CD4-positive, alpha-beta T cell treated with Interleukin-4 for 4 hours (primary cell): Measurements from ENCODE around the gene MFSD12.

Source experiments
- DNase-seq: peaks from one replicate; pipeline ENCODE4 v3.0.0-alpha.2; 2020

The MFSD12 gene

DNA sequence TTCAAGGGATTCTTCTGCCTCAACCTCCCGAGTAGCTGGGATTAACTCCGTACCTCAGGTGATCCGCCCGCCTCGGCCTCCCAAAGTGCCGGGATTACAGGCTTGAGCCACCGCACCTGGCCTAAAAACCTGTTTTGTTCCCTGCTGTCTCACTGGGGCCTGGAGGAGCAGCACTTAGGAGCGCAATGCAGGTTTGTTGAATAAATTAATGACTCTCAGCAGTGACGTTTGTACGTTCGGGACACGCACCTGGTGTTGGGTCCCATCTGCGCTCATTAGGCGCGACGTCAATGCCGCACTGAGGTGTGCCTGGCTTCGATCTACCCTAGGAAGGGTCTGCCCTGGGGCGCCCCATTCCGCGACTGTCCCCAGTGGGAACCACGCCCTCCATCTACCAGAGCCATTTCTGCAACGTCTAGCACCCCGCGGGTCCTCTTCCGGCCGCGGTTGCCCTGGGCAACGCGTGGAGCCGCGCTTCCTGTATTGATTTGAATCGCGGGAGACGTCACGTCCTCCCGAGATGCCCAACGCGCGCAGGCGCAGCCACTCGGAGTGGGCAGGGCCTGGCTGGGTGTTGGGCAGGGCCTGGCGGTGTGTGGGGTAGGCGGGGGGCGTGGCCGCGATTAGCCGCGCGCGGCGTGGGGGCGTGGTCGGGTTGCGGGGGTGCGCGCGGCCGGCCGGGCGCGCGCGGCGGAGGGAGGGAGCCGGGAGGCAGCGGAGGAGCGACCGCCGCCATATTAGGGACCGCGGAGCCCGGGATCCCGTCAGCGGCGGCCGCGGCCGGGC, 51.6 kb downstream of the MFSD12 start, which contains the start of gene FZR1:
TSS of gene FZR1 (plus strand) at position 714 of the 786 bp plus-strand sequence. CDS start 16,679 bp downstream, outside the sequence.
- DNase-seq, result peak; percentile 99

DNA sequence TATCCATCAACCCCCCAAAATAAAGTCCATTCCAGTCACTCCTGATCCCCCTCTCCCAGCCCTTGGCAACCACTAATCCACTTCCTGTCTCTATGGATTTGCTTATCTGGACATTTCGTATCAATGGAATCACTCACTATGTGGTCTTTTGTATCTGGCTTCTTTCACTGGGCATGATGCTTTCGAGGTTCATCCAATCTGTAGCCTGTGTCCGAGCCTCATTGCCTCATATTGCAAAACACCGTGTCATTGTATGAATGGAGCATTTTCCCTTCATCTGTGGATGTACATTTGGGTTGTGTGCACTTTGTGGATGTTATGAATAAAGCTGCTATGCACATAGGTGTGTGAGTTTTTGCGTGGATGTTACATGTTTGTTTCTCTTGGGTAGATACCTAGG, 52.7 kb downstream of the MFSD12 start:
- DNase-seq, result no peak

DNA sequence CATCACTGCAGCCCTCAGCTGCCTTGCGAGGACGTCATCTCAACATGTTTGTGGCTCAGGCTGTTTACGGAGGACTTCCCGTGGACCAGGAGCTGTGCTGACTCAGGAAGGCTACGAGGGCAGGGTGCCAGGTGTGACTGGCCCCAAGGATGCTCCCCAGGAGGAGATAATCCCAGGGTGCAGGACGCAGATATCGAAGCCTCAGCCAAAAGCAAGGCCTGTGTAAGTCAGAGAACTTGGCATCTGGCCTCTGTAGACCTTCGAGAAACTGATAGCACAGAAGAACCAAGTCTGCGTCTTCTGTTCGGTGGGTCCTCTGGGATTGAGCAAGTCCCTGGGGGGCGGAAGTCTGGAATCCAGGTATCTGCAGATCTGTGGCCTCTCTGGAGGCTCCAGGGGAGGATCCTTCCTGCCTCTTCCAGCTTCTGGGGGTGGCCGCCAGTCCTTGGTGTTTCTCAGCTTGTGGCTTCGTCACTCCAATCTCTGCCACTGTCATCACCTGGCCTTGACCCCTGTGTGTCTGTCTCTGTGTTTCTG, 54.3 kb downstream of the MFSD12 start:
- DNase-seq, result no peak

DNA sequence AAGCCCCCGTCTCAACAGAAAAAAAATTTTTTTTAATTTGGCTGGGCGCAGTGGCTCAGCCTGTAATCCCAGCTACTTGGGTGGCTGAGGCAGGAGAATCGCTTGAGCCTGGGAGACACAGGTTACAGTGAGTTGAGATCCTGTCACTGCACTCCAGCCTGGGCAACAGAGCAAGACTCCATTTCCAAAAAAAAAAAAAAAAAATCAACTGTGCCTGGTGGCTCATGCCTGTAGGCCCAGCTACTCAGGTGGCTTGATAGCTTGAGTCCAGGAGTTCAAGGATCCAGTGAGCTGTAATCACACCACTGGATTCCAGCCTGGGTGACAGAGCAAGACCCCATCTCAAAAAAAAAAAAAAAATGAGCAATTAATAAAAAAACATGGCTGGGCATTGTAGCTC, 55.6 kb downstream of the MFSD12 start:
- no peak for DNase-seq

DNA sequence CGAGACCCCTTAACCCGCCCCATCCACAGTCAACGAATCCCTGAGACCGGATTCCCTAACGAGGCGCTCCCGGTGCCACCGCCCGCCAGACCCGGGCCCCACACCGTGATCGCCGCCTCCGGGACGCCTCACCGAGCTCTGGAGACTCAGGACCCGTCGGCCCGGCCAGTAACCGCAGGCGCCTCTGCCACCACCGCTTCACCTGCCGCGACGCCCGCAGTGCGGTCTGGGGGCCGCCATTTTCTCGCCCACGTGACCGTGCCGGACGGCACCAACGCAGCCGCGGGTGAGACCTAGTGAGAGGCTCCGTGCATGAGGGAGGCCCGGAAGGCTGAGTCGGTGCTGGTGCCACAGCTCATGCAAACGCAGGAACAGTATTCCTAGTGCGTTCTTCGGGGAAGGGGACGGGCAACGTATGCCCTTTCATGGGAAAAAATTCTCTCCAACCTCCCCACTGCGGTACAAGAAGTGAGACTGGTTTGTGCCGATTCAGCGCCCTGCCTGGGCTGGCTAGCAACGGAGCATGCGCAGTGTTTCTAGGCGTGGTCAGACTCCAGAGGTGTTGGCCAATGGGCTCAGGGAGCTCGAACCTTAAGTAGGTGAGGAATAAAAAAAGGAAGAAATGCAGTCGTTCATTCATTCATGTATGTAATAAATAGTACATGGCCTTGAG, 56.8 kb downstream of the MFSD12 start, which contains the start of gene DOHH:
TSS of gene DOHH (minus strand) at position 246 of the 673 bp plus-strand sequence. CDS start 3,860 bp downstream, outside the sequence.
- peak; percentile 97 for DNase-seq

DNA sequence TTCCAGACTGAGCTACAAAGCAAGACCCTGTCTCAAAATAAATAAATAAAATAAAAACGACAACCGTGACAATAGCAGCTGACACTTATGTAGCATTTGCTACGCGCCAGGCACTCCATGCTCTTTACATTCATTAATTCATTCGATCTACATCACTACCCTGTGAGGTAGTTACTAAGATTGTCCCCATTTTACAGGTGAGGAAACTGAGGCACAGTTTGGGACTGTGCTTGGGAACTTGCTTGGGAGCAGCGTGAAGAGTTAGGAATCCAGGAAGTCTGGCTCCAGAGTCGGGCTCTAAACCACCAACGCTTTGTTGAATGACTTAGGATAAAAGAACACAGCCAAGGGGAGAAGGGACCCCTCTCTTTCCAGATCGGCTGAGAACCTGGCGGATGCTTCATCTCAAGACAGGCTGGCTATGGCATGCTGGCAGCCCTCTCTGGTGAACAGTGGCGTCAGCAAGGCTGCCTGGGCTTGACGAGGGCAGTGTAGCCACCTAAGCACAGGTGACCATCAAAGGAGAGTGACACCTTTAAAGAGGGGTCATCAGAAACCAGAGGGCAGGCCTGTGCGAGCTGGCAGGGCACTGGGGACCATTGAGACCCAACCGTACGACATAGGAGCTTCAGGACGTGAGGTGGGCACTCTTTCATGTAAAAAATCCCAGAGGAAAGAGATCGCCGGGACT, 57.5 kb downstream of the MFSD12 start:
- DNase-seq, result no peak

DNA sequence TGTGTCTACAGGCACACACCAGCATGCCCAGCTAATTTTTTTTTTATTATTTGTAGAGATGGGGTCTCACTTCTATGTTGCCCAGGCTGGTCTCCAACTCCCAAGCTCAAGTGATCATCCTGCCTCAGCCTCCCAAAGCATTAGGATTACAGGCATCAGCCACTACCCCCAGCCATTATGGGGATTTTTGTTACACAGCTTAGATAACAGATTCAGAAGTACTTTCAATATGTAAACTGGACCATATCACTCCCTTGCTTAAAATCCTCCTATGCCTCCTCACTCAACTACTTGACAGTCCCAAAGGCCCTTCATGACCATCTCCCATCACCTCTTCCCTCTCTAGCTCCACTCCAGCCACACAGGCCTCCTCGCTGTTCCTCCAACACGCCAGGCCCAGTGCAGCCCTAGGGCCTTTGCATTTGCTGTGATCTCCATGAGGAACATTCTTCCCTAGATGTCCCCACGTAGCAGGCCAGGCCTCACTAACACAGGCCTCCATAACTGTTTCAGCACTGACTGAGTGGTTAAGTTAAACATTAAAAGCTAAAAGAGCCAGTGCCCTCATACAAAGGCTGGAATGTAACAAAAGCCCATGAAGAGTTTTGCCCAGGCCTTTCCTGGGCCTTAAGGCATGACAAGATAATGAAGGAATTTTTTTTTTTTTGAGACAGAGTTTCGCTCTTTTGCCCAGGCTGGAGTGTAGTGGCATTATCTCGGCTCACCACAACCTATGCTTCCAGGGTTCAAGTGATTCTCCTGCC, 59.4 kb downstream of the MFSD12 start:
- DNase-seq, result no peak

DNA sequence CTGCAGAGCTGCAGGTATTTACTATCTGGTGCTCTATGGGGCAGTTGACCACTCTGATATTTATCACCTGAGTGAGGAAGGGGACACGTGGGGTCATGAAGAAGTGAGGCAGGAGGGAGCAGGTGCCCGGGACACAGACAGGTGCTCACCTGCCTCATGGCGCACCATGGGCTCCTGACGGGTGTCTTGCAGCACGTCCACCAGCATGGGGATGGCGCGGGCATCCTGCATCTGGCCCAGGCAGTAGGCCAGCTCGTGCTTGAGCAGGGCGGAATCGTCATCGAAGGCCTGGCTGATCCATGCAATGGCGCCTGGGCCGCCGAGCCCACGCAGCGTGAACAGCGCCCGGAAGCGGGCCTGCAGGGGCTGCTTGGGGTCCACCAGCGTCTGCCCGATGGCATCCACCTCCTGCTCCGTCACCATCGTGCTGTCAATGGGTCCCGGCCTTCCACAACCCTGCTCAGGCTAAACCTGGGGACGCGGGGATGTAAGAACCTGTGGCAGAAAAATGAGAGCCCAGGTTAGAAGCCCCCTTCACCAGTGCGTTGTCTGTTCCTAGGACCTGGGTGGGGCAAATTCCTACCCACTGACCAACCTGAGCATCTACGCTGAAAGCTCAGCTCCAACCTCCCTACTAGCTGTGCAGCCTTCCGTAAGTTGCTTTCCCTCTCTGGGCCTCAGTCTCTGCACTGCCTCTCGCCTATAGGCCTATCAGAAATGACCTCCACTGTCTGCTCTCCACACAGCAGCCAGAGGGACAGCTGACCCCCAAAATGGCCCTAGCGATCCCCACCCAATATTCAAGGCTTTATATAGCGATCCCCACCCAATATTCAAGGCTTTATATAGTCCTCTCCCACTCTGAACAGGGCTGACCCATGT, 60.8 kb downstream of the MFSD12 start:
- DNase-seq, result no peak

DNA sequence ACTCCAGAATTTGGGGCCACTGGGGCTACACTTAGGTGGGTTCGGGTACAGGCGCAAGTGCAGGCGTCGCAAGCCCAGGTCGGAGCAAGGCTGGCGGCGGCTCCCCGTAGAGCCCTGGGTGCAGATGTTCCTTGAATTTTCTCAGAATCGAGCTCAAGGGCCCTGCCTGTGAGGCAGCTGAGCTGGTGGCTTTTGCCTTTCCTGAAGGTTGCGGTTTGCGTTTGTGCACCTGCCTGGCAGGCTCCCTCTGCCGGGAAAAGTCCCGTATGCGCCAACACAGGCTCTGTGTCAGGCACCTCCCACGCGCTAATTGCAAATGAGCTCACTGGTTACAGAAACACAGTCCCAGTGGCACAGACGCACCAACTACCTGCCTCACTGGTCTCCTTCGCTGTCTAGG, 62.8 kb downstream of the MFSD12 start:
- peak; percentile 59 for DNase-seq
